HepG2 (cell line): ENCODE results near the gene ANXA9. TPM values are rescaled to one million over a fixed set of nuclear protein-coding genes. Genes with fewer than 3 reads are reported as not detected.

Source experiments
- BRD4 ChIP-seq: sonication (generic); formaldehyde crosslinking; IDR thresholded peaks from 2 replicates; pipeline ENCODE4 v1.4.0; 2020; ENCODE audit warnings: missing genetic modification reagents
- NCOA5 ChIP-seq: sonication (generic); formaldehyde crosslinking; IDR thresholded peaks from 2 replicates; pipeline ENCODE4 v1.4.0; 2020; ENCODE audit warnings: missing genetic modification reagents
- NR2F1 ChIP-seq, 2 experiments: fragments of 450-650 bp in 1 of 2; formaldehyde crosslinking in 1 of 2; IDR thresholded peaks; 2 replicates each; pipeline versions ENCODE4 v1.5.0 to v1.6.1; 2016 to 2020; ENCODE audit warnings: mild to moderate bottlenecking in 1 of 2, missing compliant biosample characterization in 1 of 2, missing genetic modification reagents in 1 of 2, moderate library complexity in 1 of 2
- SNRNP70 ChIP-seq: fragments of 200-400 bp; formaldehyde crosslinking; IDR thresholded peaks from 2 replicates; pipeline ENCODE4 v1.6.1; 2017; ENCODE audit warnings: mild to moderate bottlenecking, low read depth, low read length, moderate library complexity
- SP4 ChIP-seq: sonication (generic); formaldehyde crosslinking; IDR thresholded peaks from 2 replicates; pipeline ENCODE4 v1.8.1; 2023; ENCODE audit warnings: mild to moderate bottlenecking, missing genetic modification reagents
- ZMYM4 ChIP-seq: sonication (generic); formaldehyde crosslinking; IDR thresholded peaks from 2 replicates; pipeline ENCODE4 v1.8.1; 2023; ENCODE audit warnings: mild to moderate bottlenecking, missing genetic modification reagents
- ZNF263 ChIP-seq: sonication (generic); formaldehyde crosslinking; IDR thresholded peaks from 2 replicates; pipeline ENCODE4 v1.4.0; 2020; ENCODE audit warnings: missing genetic modification reagents
- ZNF552 ChIP-seq: sonication (generic); formaldehyde crosslinking; IDR thresholded peaks from 2 replicates; pipeline ENCODE4 v1.9.0; 2022; ENCODE audit warnings: missing genetic modification reagents, mild to moderate bottlenecking, borderline replicate concordance
- ZNF556 ChIP-seq: sonication (generic); formaldehyde crosslinking; IDR thresholded peaks from 2 replicates; pipeline ENCODE4 v1.4.0; 2020; ENCODE audit warnings: mild to moderate bottlenecking, missing genetic modification reagents, borderline replicate concordance
- ZNF629 ChIP-seq: sonication (generic); formaldehyde crosslinking; conservative IDR thresholded peaks from 2 replicates; pipeline ENCODE4 v1.5.0; 2020; ENCODE audit warnings: missing genetic modification reagents
- ZNF747 ChIP-seq: sonication (generic); formaldehyde crosslinking; IDR thresholded peaks from 2 replicates; pipeline ENCODE4 v1.8.1; 2023; ENCODE audit warnings: missing genetic modification reagents, mild to moderate bottlenecking, borderline replicate concordance
- polyA plus RNA-seq, 8 experiments: library from polyadenylated mRNA; depleted of rRNA in 3 of 8; stranded (reverse) in 7 of 8; unstranded in 1 of 8; fragments of >200 nt; fragmentation: Illumina TruSeq in 4 of 8; extraction: Trizol in 4 of 8; gene quantifications; 2 replicates each; pipeline versions ENCODE4 v1.2.1 to v1.2.3, GENCODE V29; 2011 to 2016; ENCODE audit warnings: low read depth in 4 of 8, missing spikeins in 1 of 8, mixed read lengths in 1 of 8; ENCODE audit not compliant: insufficient read depth in 1 of 8
- total RNA-seq, 5 experiments: library from RNA; depleted of rRNA; stranded (reverse); fragments of >200 nt; fragmentation: Illumina TruSeq; extraction: Trizol; gene quantifications; 2 replicates each; pipeline ENCODE4 v1.2.3, GENCODE V29; 2016; ENCODE audit warnings: low read depth in 1 of 5
- TF ChIP-seq, protein P1 (sequence below): fragments of 450-650 bp; IDR thresholded peaks from 2 replicates; pipeline ENCODE4 v1.6.1; 2017; ENCODE audit warnings: mild to moderate bottlenecking
- TF ChIP-seq, protein P2 (sequence below): sonication (generic); formaldehyde crosslinking; IDR thresholded peaks from 2 replicates; pipeline ENCODE4 v1.5.1; 2020; ENCODE audit warnings: mild to moderate bottlenecking, moderate library complexity, missing genetic modification reagents
- TF ChIP-seq, protein P3 (sequence below): sonication (generic); formaldehyde crosslinking; conservative IDR thresholded peaks from 2 replicates; pipeline ENCODE4 v1.4.0; 2020; ENCODE audit warnings: mild to moderate bottlenecking, missing genetic modification reagents, moderate library complexity
- TF ChIP-seq, protein P4 (sequence below): sonication (generic); formaldehyde crosslinking; IDR thresholded peaks from 2 replicates; pipeline ENCODE4 v1.9.0; 2021; ENCODE audit warnings: missing genetic modification reagents, mild to moderate bottlenecking, borderline replicate concordance
- TF ChIP-seq, protein P5 (sequence below): sonication (generic); formaldehyde crosslinking; IDR thresholded peaks from 2 replicates; pipeline ENCODE4 v1.4.0; 2020; ENCODE audit warnings: missing genetic modification reagents

The ANXA9 gene
- total and polyA plus RNA-seq, 2 of the 13 experiments (the other 11 are each of a cell fraction or from before 2014, with no cell fraction given), result 13.3 to 23.9 TPM

DNA sequence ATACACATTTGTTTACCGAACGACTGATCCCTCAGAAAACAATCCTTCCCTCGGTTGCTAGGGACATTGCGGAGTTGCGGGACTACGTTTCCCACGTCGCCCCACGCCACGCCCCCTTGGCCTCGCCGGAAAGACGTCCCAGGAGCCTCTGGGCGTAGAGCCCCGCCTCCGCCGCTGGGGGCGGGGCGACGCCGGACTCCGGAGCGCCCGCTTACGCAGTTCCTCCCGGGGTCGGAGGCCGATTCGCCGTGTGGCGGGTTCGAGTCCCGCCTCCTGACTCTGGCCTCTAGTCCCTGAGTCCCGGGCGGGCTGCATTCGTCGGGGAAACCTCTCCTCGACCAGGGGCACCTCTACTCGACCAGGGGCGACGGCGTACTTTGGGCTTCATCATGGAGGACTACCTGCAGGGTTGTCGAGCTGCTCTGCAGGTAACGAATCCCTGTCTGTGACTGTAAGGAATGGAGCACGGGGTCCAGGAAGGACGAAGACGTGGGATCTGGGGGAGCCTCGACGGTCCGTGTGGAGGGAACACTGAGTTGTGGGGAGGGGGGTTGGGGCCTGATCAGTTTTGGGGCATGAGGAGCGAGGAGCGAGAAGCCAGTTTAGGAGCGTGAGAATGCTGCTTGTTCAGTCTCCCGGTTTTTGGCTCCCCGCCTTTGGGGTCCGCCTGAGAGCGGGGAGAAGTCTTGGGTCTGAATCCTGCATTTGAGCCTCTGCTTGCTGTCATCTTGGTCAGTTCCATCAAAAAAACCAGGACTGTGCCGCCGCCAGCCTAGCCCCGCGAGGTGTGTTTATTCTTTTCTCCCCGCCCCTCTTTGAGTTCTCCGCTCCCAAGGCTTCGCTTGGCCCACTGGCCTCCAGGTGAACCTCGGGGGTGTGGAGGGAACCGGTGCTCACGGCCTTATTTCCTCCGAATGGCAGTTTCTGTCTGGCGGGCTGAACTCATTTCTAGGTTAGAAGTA, 26.4 kb downstream of the ANXA9 start, which contains the start of gene PRUNE1 (continued):
- TF ChIP-seq, protein P1, sequence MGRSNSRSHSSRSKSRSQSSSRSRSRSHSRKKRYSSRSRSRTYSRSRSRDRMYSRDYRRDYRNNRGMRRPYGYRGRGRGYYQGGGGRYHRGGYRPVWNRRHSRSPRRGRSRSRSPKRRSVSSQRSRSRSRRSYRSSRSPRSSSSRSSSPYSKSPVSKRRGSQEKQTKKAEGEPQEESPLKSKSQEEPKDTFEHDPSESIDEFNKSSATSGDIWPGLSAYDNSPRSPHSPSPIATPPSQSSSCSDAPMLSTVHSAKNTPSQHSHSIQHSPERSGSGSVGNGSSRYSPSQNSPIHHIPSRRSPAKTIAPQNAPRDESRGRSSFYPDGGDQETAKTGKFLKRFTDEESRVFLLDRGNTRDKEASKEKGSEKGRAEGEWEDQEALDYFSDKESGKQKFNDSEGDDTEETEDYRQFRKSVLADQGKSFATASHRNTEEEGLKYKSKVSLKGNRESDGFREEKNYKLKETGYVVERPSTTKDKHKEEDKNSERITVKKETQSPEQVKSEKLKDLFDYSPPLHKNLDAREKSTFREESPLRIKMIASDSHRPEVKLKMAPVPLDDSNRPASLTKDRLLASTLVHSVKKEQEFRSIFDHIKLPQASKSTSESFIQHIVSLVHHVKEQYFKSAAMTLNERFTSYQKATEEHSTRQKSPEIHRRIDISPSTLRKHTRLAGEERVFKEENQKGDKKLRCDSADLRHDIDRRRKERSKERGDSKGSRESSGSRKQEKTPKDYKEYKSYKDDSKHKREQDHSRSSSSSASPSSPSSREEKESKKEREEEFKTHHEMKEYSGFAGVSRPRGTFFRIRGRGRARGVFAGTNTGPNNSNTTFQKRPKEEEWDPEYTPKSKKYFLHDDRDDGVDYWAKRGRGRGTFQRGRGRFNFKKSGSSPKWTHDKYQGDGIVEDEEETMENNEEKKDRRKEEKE, result no peak
- TF ChIP-seq, protein P2, sequence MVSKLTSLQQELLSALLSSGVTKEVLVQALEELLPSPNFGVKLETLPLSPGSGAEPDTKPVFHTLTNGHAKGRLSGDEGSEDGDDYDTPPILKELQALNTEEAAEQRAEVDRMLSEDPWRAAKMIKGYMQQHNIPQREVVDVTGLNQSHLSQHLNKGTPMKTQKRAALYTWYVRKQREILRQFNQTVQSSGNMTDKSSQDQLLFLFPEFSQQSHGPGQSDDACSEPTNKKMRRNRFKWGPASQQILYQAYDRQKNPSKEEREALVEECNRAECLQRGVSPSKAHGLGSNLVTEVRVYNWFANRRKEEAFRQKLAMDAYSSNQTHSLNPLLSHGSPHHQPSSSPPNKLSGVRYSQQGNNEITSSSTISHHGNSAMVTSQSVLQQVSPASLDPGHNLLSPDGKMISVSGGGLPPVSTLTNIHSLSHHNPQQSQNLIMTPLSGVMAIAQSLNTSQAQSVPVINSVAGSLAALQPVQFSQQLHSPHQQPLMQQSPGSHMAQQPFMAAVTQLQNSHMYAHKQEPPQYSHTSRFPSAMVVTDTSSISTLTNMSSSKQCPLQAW (CRISPR knock-in tag), result peak; percentile 69; the same call in 1 of the 2 replicates
- TF ChIP-seq ZNF629 (CRISPR knock-in tag) (no peak), SP4 (CRISPR knock-in tag) (peak; percentile 89), ZNF556 (peak; percentile 41; the same call in 1 of the 2 replicates), ZNF552 (CRISPR knock-in tag) (no peak), NR2F1 (CRISPR knock-in tag; IDR thresholded peaks at IDR 0.05) (peak in 1 of 2 experiments; percentile 56; a peak in 2 of 4 replicates), ZMYM4 (CRISPR knock-in tag) (peak; percentile 61), BRD4 (CRISPR knock-in tag) (0 out of 2 replicates have a peak, but pooled peaks have one; percentile 69), SNRNP70 (no peak), ZNF747 (CRISPR knock-in tag) (no peak), NCOA5 (CRISPR knock-in tag) (no peak), ZNF263 (CRISPR knock-in tag) (peak; percentile 34; the same call in 1 of the 2 replicates)
- TF ChIP-seq, protein P3, sequence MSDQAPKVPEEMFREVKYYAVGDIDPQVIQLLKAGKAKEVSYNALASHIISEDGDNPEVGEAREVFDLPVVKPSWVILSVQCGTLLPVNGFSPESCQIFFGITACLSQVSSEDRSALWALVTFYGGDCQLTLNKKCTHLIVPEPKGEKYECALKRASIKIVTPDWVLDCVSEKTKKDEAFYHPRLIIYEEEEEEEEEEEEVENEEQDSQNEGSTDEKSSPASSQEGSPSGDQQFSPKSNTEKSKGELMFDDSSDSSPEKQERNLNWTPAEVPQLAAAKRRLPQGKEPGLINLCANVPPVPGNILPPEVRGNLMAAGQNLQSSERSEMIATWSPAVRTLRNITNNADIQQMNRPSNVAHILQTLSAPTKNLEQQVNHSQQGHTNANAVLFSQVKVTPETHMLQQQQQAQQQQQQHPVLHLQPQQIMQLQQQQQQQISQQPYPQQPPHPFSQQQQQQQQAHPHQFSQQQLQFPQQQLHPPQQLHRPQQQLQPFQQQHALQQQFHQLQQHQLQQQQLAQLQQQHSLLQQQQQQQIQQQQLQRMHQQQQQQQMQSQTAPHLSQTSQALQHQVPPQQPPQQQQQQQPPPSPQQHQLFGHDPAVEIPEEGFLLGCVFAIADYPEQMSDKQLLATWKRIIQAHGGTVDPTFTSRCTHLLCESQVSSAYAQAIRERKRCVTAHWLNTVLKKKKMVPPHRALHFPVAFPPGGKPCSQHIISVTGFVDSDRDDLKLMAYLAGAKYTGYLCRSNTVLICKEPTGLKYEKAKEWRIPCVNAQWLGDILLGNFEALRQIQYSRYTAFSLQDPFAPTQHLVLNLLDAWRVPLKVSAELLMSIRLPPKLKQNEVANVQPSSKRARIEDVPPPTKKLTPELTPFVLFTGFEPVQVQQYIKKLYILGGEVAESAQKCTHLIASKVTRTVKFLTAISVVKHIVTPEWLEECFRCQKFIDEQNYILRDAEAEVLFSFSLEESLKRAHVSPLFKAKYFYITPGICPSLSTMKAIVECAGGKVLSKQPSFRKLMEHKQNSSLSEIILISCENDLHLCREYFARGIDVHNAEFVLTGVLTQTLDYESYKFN (CRISPR knock-in tag), result peak; percentile 50; the same call in 1 of the 2 replicates
- TF ChIP-seq, protein P4, sequence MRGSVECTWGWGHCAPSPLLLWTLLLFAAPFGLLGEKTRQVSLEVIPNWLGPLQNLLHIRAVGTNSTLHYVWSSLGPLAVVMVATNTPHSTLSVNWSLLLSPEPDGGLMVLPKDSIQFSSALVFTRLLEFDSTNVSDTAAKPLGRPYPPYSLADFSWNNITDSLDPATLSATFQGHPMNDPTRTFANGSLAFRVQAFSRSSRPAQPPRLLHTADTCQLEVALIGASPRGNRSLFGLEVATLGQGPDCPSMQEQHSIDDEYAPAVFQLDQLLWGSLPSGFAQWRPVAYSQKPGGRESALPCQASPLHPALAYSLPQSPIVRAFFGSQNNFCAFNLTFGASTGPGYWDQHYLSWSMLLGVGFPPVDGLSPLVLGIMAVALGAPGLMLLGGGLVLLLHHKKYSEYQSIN (CRISPR knock-in tag), result no peak
- TF ChIP-seq, protein P5, sequence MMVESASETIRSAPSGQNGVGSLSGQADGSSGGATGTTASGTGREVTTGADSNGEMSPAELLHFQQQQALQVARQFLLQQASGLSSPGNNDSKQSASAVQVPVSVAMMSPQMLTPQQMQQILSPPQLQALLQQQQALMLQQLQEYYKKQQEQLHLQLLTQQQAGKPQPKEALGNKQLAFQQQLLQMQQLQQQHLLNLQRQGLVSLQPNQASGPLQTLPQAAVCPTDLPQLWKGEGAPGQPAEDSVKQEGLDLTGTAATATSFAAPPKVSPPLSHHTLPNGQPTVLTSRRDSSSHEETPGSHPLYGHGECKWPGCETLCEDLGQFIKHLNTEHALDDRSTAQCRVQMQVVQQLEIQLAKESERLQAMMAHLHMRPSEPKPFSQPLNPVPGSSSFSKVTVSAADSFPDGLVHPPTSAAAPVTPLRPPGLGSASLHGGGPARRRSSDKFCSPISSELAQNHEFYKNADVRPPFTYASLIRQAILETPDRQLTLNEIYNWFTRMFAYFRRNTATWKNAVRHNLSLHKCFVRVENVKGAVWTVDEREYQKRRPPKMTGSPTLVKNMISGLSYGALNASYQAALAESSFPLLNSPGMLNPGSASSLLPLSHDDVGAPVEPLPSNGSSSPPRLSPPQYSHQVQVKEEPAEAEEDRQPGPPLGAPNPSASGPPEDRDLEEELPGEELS (CRISPR knock-in tag), result peak; percentile 70
